HepG2 (cell line): ENCODE measurements around the gene MRPS35. TPM values are rescaled to one million over a fixed set of nuclear protein-coding genes. Genes with fewer than 3 reads are reported as not detected.

Source experiments
- ATAC-seq: fragments of 200-7000 bp; cut with Tn5 transposase; 3 replicates; pipeline ENCODE4 v1.9.1; 2020; ENCODE audit warnings: mild to moderate bottlenecking, moderate library complexity
- BruUV-seq: library from RNA; stranded (reverse); fragments of 400-500 nt; replicated peaks from 2 replicates; lab custom pipeline; 2021; lab: Mats Ljungman, UMichigan
- CTCF ChIA-PET: fragments of 300-600 bp; formaldehyde crosslinking; extraction: SDS; loops from one replicate; lab custom pipeline; 2021; ENCODE audit warnings: low total read pairs, inconsistent platforms, low intra/inter-chr PET ratio; lab: Yijun Ruan, JAX
- POLR2A ChIA-PET: fragments of 350-600 bp; sonication (Branson Sonifier 250); formaldehyde crosslinking; loops from one replicate; lab custom pipeline; 2020; ENCODE audit warnings: antibody characterized with exemption, inconsistent platforms; lab: Yijun Ruan, JAX
- DNase-seq: peaks from one replicate; pipeline ENCODE4 v3.0.0-alpha.2; 2015; ENCODE audit warnings: low spot score
- FAIRE-seq: peaks from 3 replicates; lab custom pipeline; 2011; peaks lifted over from hg19 to GRCh38; lab: Jason Lieb, UNC
- H2AFZ ChIP-seq: one replicate; pipeline ENCODE4 v1.6.1; 2011; ENCODE audit warnings: low read length, inconsistent platforms
- H3K27ac ChIP-seq: fragments of 300-600 bp; 3 replicates; pipeline ENCODE4 v1.8.0; 2011; ENCODE audit warnings: mixed run types, mild to moderate bottlenecking, mixed read lengths, low read length, inconsistent platforms; ENCODE audit not compliant: insufficient read depth; ENCODE audit errors: extremely low read length
- H3K27me3 ChIP-seq, 2 experiments: fragments of 200-600 bp in 1 of 2; 2 replicates in 1 of 2; 3 replicates in 1 of 2; pipeline versions ENCODE4 v1.6.0 to v1.8.0; 2011; ENCODE audit warnings: low read length in 2 of 2, mild to moderate bottlenecking in 2 of 2, moderate library complexity in 2 of 2, inconsistent platforms in 1 of 2; ENCODE audit not compliant: insufficient read depth in 2 of 2, control insufficient read depth in 1 of 2
- H3K36me3 ChIP-seq, 2 experiments: fragments of 200-600 bp in 1 of 2; replicated peaks in 1 of 2; 2 replicates in 1 of 2; 3 replicates in 1 of 2; pipeline versions ENCODE4 v1.5.1 to v1.8.0; 2011; ENCODE audit warnings: low read length in 2 of 2, inconsistent platforms in 1 of 2; ENCODE audit not compliant: insufficient read depth in 2 of 2, control insufficient read depth in 1 of 2
- H3K4me1 ChIP-seq: 2 replicates; pipeline ENCODE4 v1.5.1; 2012; ENCODE audit warnings: low read length, inconsistent platforms; ENCODE audit not compliant: insufficient read depth
- H3K4me2 ChIP-seq: 2 replicates; pipeline ENCODE4 v1.6.0; 2011; ENCODE audit warnings: low read depth, low read length, inconsistent platforms
- H3K4me3 ChIP-seq, 3 experiments: fragments of 200-600 bp in 1 of 3; sonication (generic), shearing (Covaris generic) in 1 of 3; replicated peaks in 1 of 3; 2 replicates each; pipeline ENCODE4 v1.5.1; 2011 to 2016; ENCODE audit warnings: low read length in 3 of 3, inconsistent platforms in 2 of 3, low read depth in 2 of 3, mild to moderate bottlenecking in 2 of 3, control low read depth in 1 of 3, mixed read lengths in 1 of 3; ENCODE audit not compliant: insufficient read depth in 1 of 3
- H3K79me2 ChIP-seq: one replicate; pipeline ENCODE4 v1.6.1; 2011; ENCODE audit warnings: low read length, inconsistent platforms; ENCODE audit not compliant: insufficient read depth
- H3K9ac ChIP-seq: 2 replicates; pipeline ENCODE4 v1.6.0; 2011; ENCODE audit warnings: mild to moderate bottlenecking, low read depth, low read length, inconsistent platforms; ENCODE audit not compliant: insufficient read depth
- H3K9me3 ChIP-seq: 2 replicates; pipeline ENCODE4 v1.5.1; 2012; ENCODE audit warnings: mild to moderate bottlenecking, low read length
- H4K20me1 ChIP-seq: 2 replicates; pipeline ENCODE4 v1.6.0; 2011; ENCODE audit warnings: inconsistent platforms, mild to moderate bottlenecking, low read length, moderate library complexity; ENCODE audit not compliant: insufficient read depth
- ATF7 ChIP-seq, 2 experiments: fragments of 450-650 bp in 1 of 2; sonication (generic) in 1 of 2; formaldehyde crosslinking in 1 of 2; IDR thresholded peaks; 2 replicates each; pipeline versions ENCODE4 v1.4.0 to v1.6.1; 2016 to 2020; ENCODE audit warnings: antibody characterized with exemption in 1 of 2, mild to moderate bottlenecking in 1 of 2, missing genetic modification reagents in 1 of 2
- BRD4 ChIP-seq: sonication (generic); formaldehyde crosslinking; IDR thresholded peaks from 2 replicates; pipeline ENCODE4 v1.4.0; 2020; ENCODE audit warnings: missing genetic modification reagents
- CCDC6 ChIP-seq: sonication (generic); formaldehyde crosslinking; IDR thresholded peaks from 2 replicates; pipeline ENCODE4 v1.8.1; 2022; ENCODE audit warnings: mild to moderate bottlenecking, missing genetic modification reagents, moderate library complexity
- KDM5B ChIP-seq: sonication (generic); formaldehyde crosslinking; IDR thresholded peaks from 2 replicates; pipeline ENCODE4 v1.4.0; 2020; ENCODE audit warnings: missing genetic modification reagents, mild to moderate bottlenecking, borderline replicate concordance
- MEIS1 ChIP-seq: sonication (generic); formaldehyde crosslinking; IDR thresholded peaks from 2 replicates; pipeline ENCODE4 v1.9.0; 2021; ENCODE audit warnings: mild to moderate bottlenecking, missing genetic modification reagents, moderate library complexity, borderline replicate concordance
- NAIF1 ChIP-seq: sonication (generic); formaldehyde crosslinking; IDR thresholded peaks from 2 replicates; pipeline ENCODE4 v1.5.0; 2020; ENCODE audit warnings: mild to moderate bottlenecking, missing genetic modification reagents, borderline replicate concordance
- NFYC ChIP-seq: IDR thresholded peaks from 2 replicates; pipeline ENCODE4 v1.6.1; 2016; ENCODE audit warnings: missing genetic modification reagents, missing compliant biosample characterization
- NR2F1 ChIP-seq, 2 experiments: fragments of 450-650 bp in 1 of 2; formaldehyde crosslinking in 1 of 2; IDR thresholded peaks; 2 replicates each; pipeline versions ENCODE4 v1.5.0 to v1.6.1; 2016 to 2020; ENCODE audit warnings: mild to moderate bottlenecking in 1 of 2, missing compliant biosample characterization in 1 of 2, missing genetic modification reagents in 1 of 2, moderate library complexity in 1 of 2
- PAF1 ChIP-seq: IDR thresholded peaks from 2 replicates; pipeline ENCODE4 v1.6.1; 2016; ENCODE audit warnings: missing genetic modification reagents, missing compliant biosample characterization
- TOPORS ChIP-seq: sonication (generic); formaldehyde crosslinking; IDR thresholded peaks from 2 replicates; pipeline ENCODE4 v1.8.0; 2023; ENCODE audit warnings: mild to moderate bottlenecking, missing genetic modification reagents
- ZFP41 ChIP-seq: sonication (generic); formaldehyde crosslinking; IDR thresholded peaks from 2 replicates; pipeline ENCODE4 v1.4.0; 2020; ENCODE audit warnings: mild to moderate bottlenecking, missing genetic modification reagents, borderline replicate concordance
- ZKSCAN8 ChIP-seq: IDR thresholded peaks from 2 replicates; pipeline ENCODE4 v1.6.1; 2016; ENCODE audit warnings: borderline replicate concordance, missing genetic modification reagents, missing compliant biosample characterization
- ZNF326 ChIP-seq: sonication (generic); formaldehyde crosslinking; IDR thresholded peaks from 2 replicates; pipeline ENCODE4 v1.4.0; 2020; ENCODE audit warnings: missing genetic modification reagents, borderline replicate concordance
- ZNF772 ChIP-seq: sonication (generic); formaldehyde crosslinking; IDR thresholded peaks from 2 replicates; pipeline ENCODE4 v1.5.0; 2020; ENCODE audit warnings: mild to moderate bottlenecking, missing genetic modification reagents
- ZNF775 ChIP-seq: sonication (generic); formaldehyde crosslinking; IDR thresholded peaks from 2 replicates; pipeline ENCODE4 v1.4.0; 2020; ENCODE audit warnings: missing genetic modification reagents, mild to moderate bottlenecking, moderate library complexity, borderline replicate concordance
- ZNF788 ChIP-seq: sonication (generic); formaldehyde crosslinking; IDR thresholded peaks from 2 replicates; pipeline ENCODE4 v1.5.0; 2020; ENCODE audit warnings: mild to moderate bottlenecking, missing genetic modification reagents, borderline replicate concordance
- WGBS: methylation state at CpG from one replicate; pipeline ENCODE4 v1.1.6; 2017; ENCODE audit warnings: low lambda C conversion rate; 5-methylcytosine and 5-hydroxymethylcytosine counted together
- in situ Hi-C: cut with HindIII; loops from 2 replicates; pipeline ENCODE4 v1.10.0; 2017; ENCODE audit warnings: low pct_unique_long_range_greater_than_20kb; ENCODE audit not compliant: extremely low pct_ligation_motif_present
- intact Hi-C: fragments of 100-400 bp; cut with micrococcal nuclease; formaldehyde crosslinking; loops from one replicate; pipeline ENCODE4 v1.10.0; 2022; ENCODE audit not compliant: unreplicated experiment
- polyA plus RNA-seq, 8 experiments: library from polyadenylated mRNA; depleted of rRNA in 3 of 8; stranded (reverse) in 7 of 8; unstranded in 1 of 8; fragments of >200 nt; fragmentation: Illumina TruSeq in 4 of 8; extraction: Trizol in 4 of 8; gene quantifications; 2 replicates each; pipeline versions ENCODE4 v1.2.1 to v1.2.3, GENCODE V29; 2011 to 2016; ENCODE audit warnings: low read depth in 4 of 8, missing spikeins in 1 of 8, mixed read lengths in 1 of 8; ENCODE audit not compliant: insufficient read depth in 1 of 8
- total RNA-seq, 5 experiments: library from RNA; depleted of rRNA; stranded (reverse); fragments of >200 nt; fragmentation: Illumina TruSeq; extraction: Trizol; gene quantifications; 2 replicates each; pipeline ENCODE4 v1.2.3, GENCODE V29; 2016; ENCODE audit warnings: low read depth in 1 of 5
- TF ChIP-seq, protein P1 (sequence below): sonication (generic); formaldehyde crosslinking; IDR thresholded peaks from 2 replicates; pipeline ENCODE4 v1.5.1; 2020; ENCODE audit warnings: mild to moderate bottlenecking, missing genetic modification reagents, borderline replicate concordance

Gene MRPS35
- total and polyA plus RNA-seq, 2 of the 13 experiments (the other 11 are each of a cell fraction or from before 2014, with no cell fraction given), result 63.4 to 104 TPM

- TF ChIP-seq PAF1 (CRISPR knock-in tag) (no peak), CCDC6 (CRISPR knock-in tag) (no peak), ZKSCAN8 (CRISPR knock-in tag) (no peak), ZNF772 (CRISPR knock-in tag) (no peak), ZFP41 (no peak), ATF7 (IDR thresholded peaks at IDR 0.05) (no peak), ATF7 (CRISPR knock-in tag; IDR thresholded peaks at IDR 0.05) (no peak), ZNF775 (CRISPR knock-in tag) (no peak), BRD4 (CRISPR knock-in tag) (no peak), ZNF326 (CRISPR knock-in tag) (no peak), ZNF788 (CRISPR knock-in tag) (no peak), NAIF1 (no peak), MEIS1 (no peak), TOPORS (CRISPR knock-in tag) (no peak), NR2F1 (CRISPR knock-in tag; IDR thresholded peaks at IDR 0.05) (no peak), KDM5B (no peak), NFYC (CRISPR knock-in tag) (no peak)
- TF ChIP-seq, protein P1, sequence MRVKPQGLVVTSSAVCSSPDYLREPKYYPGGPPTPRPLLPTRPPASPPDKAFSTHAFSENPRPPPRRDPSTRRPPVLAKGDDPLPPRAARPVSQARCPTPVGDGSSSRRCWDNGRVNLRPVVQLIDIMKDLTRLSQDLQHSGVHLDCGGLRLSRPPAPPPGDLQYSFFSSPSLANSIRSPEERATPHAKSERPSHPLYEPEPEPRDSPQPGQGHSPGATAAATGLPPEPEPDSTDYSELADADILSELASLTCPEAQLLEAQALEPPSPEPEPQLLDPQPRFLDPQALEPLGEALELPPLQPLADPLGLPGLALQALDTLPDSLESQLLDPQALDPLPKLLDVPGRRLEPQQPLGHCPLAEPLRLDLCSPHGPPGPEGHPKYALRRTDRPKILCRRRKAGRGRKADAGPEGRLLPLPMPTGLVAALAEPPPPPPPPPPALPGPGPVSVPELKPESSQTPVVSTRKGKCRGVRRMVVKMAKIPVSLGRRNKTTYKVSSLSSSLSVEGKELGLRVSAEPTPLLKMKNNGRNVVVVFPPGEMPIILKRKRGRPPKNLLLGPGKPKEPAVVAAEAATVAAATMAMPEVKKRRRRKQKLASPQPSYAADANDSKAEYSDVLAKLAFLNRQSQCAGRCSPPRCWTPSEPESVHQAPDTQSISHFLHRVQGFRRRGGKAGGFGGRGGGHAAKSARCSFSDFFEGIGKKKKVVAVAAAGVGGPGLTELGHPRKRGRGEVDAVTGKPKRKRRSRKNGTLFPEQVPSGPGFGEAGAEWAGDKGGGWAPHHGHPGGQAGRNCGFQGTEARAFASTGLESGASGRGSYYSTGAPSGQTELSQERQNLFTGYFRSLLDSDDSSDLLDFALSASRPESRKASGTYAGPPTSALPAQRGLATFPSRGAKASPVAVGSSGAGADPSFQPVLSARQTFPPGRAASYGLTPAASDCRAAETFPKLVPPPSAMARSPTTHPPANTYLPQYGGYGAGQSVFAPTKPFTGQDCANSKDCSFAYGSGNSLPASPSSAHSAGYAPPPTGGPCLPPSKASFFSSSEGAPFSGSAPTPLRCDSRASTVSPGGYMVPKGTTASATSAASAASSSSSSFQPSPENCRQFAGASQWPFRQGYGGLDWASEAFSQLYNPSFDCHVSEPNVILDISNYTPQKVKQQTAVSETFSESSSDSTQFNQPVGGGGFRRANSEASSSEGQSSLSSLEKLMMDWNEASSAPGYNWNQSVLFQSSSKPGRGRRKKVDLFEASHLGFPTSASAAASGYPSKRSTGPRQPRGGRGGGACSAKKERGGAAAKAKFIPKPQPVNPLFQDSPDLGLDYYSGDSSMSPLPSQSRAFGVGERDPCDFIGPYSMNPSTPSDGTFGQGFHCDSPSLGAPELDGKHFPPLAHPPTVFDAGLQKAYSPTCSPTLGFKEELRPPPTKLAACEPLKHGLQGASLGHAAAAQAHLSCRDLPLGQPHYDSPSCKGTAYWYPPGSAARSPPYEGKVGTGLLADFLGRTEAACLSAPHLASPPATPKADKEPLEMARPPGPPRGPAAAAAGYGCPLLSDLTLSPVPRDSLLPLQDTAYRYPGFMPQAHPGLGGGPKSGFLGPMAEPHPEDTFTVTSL (CRISPR knock-in tag), result no peak
- TF ChIP-seq, all 625 proteins: peak for 0
- H3K9ac ChIP-seq, result no peak overlapping the region
- DNase-seq (no peak), ATAC-seq (no peak), FAIRE-seq (no peak)
- H3K4me1 ChIP-seq, result no peaks in the 10 kb centered on the region
- 100% methylated on average over 2 of the region's 2 CpGs for WGBS
- H3K9me3 ChIP-seq, result no peaks in the 10 kb centered on the region
- no peak overlapping the region for H3K4me2 ChIP-seq
- in situ Hi-C loops, result no loop called here
- peaks cover 3 to 19% of the 10 kb centered on the region in 2 experiments for H3K36me3 ChIP-seq
- H3K79me2 ChIP-seq, result no peaks in the 10 kb centered on the region
- no peaks in the 10 kb centered on the region for H4K20me1 ChIP-seq
- ChIA-PET CTCF (no interaction called here), POLR2A (no interaction called here)
- H2AFZ ChIP-seq, result no peak overlapping the region
- intact Hi-C loops, result no loop called here
- H3K4me3 ChIP-seq, result no peak overlapping the region
- H3K27me3 ChIP-seq, result no peaks in the 10 kb centered on the region
- no peak overlapping the region for H3K27ac ChIP-seq
- no TSS peak for BruUV-seq
Measured at GRCh38 chr12:27682534-27682933, 28.1 kb upstream of the MRPS35 start.
